Panc1 (cell line): ENCODE data around the gene NTRK2.

Experiments
- POLR2AphosphoS5 ChIP-seq: IDR thresholded peaks from 2 replicates; pipeline ENCODE4 v1.6.1; 2012; ENCODE audit warnings: mild to moderate bottlenecking, low read depth, low read length, moderate library complexity
- TF ChIP-seq, protein P1 (sequence below): fragments of 450-650 bp; IDR thresholded peaks from 2 replicates; pipeline ENCODE4 v1.5.1; 2017; ENCODE audit warnings: mild to moderate bottlenecking
- TF ChIP-seq, protein P2 (sequence below), 2 experiments: IDR thresholded peaks; 2 replicates each; pipeline ENCODE4 v1.6.1; 2011 to 2012; ENCODE audit warnings: low read depth in 2 of 2, control low read depth in 1 of 2, low read length in 1 of 2, mild to moderate bottlenecking in 1 of 2, moderate library complexity in 1 of 2; ENCODE audit not compliant: insufficient read depth in 1 of 2

DNA sequence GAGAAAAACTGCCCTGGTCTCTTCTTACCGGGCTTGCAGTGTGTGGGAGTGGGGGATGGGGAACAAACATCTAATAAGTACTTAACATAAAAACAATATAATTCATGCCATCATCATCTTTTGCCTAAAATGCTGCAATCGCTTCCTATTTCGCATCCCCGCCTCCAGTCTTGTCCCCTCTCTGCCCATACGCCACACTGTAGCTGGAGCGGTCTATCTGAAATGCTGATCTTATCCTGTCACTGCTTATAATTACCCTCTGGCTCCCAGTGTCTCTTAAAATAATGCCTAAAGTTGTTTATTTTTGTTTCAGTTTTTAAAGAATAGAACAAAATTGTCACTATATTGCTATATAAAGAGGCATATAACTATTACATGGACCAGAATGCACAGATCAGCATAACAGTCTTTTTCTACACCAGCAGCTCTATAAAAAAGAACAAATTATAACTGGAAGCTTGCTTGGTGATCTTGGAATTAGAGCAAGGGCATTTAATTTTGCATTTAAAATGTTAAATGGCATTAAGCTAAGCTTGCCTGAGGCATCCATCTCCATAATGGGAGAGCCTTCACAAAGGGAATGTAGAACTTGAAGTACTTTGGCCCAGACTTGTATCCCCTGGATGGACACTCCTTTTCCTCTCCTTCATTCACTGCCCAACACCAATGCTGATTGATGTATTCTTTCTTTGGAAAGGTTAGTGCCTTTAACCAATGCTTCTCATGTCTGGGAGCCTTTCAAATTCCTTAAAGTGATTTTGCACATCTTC, 12.2 kb downstream of the NTRK2 start:
- TF ChIP-seq, protein P1, sequence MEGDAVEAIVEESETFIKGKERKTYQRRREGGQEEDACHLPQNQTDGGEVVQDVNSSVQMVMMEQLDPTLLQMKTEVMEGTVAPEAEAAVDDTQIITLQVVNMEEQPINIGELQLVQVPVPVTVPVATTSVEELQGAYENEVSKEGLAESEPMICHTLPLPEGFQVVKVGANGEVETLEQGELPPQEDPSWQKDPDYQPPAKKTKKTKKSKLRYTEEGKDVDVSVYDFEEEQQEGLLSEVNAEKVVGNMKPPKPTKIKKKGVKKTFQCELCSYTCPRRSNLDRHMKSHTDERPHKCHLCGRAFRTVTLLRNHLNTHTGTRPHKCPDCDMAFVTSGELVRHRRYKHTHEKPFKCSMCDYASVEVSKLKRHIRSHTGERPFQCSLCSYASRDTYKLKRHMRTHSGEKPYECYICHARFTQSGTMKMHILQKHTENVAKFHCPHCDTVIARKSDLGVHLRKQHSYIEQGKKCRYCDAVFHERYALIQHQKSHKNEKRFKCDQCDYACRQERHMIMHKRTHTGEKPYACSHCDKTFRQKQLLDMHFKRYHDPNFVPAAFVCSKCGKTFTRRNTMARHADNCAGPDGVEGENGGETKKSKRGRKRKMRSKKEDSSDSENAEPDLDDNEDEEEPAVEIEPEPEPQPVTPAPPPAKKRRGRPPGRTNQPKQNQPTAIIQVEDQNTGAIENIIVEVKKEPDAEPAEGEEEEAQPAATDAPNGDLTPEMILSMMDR: no peak
- TF ChIP-seq, protein P2, sequence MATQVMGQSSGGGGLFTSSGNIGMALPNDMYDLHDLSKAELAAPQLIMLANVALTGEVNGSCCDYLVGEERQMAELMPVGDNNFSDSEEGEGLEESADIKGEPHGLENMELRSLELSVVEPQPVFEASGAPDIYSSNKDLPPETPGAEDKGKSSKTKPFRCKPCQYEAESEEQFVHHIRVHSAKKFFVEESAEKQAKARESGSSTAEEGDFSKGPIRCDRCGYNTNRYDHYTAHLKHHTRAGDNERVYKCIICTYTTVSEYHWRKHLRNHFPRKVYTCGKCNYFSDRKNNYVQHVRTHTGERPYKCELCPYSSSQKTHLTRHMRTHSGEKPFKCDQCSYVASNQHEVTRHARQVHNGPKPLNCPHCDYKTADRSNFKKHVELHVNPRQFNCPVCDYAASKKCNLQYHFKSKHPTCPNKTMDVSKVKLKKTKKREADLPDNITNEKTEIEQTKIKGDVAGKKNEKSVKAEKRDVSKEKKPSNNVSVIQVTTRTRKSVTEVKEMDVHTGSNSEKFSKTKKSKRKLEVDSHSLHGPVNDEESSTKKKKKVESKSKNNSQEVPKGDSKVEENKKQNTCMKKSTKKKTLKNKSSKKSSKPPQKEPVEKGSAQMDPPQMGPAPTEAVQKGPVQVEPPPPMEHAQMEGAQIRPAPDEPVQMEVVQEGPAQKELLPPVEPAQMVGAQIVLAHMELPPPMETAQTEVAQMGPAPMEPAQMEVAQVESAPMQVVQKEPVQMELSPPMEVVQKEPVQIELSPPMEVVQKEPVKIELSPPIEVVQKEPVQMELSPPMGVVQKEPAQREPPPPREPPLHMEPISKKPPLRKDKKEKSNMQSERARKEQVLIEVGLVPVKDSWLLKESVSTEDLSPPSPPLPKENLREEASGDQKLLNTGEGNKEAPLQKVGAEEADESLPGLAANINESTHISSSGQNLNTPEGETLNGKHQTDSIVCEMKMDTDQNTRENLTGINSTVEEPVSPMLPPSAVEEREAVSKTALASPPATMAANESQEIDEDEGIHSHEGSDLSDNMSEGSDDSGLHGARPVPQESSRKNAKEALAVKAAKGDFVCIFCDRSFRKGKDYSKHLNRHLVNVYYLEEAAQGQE (IDR thresholded peaks at IDR 0.05; ENCODE audit: insufficient read depth in 1 of 2, low read depth in 2 of 2, low read length in 1 of 2): no peak
- TF ChIP-seq POLR2AphosphoS5: no peak
